Ectodermal cell (in vitro differentiated cells): ENCODE results near the gene MBNL2.
A peak's percentile ranks its signal among the peaks of the same experiment; 100 is the strongest.

Experiments used
- H3K27ac ChIP-seq: 2 replicates; pipeline ENCODE4 v1.7.0; 2013; ENCODE audit warnings: mild to moderate bottlenecking, low read depth, low read length; ENCODE audit not compliant: insufficient read depth, poor library complexity, severe bottlenecking
- H3K27me3 ChIP-seq: 2 replicates; pipeline ENCODE4 v1.7.0; 2013; ENCODE audit warnings: mild to moderate bottlenecking, low read length; ENCODE audit not compliant: insufficient read depth, control insufficient read depth, poor library complexity, severe bottlenecking
- H3K36me3 ChIP-seq: one replicate; pipeline ENCODE4 v1.7.0; 2013; ENCODE audit warnings: low read length; ENCODE audit not compliant: control insufficient read depth, insufficient read depth
- H3K4me1 ChIP-seq: one replicate; pipeline ENCODE4 v1.7.0; 2013; ENCODE audit warnings: low read length; ENCODE audit not compliant: control insufficient read depth, insufficient read depth
- H3K4me3 ChIP-seq: 2 replicates; pipeline ENCODE4 v1.7.0; 2013; ENCODE audit warnings: low read depth, low read length, control low read depth; ENCODE audit not compliant: insufficient read depth
- H3K9me3 ChIP-seq: 2 replicates; pipeline ENCODE4 v1.7.0; 2013; ENCODE audit warnings: mild to moderate bottlenecking, low read length, moderate library complexity; ENCODE audit not compliant: control insufficient read depth
- WGBS, 2 experiments: methylation state at CpG; one replicate each; pipeline ENCODE4 v1.1.7; 2013; ENCODE audit warnings: missing lambda C conversion rate in 2 of 2; 5-methylcytosine and 5-hydroxymethylcytosine counted together

MBNL2 gene

DNA sequence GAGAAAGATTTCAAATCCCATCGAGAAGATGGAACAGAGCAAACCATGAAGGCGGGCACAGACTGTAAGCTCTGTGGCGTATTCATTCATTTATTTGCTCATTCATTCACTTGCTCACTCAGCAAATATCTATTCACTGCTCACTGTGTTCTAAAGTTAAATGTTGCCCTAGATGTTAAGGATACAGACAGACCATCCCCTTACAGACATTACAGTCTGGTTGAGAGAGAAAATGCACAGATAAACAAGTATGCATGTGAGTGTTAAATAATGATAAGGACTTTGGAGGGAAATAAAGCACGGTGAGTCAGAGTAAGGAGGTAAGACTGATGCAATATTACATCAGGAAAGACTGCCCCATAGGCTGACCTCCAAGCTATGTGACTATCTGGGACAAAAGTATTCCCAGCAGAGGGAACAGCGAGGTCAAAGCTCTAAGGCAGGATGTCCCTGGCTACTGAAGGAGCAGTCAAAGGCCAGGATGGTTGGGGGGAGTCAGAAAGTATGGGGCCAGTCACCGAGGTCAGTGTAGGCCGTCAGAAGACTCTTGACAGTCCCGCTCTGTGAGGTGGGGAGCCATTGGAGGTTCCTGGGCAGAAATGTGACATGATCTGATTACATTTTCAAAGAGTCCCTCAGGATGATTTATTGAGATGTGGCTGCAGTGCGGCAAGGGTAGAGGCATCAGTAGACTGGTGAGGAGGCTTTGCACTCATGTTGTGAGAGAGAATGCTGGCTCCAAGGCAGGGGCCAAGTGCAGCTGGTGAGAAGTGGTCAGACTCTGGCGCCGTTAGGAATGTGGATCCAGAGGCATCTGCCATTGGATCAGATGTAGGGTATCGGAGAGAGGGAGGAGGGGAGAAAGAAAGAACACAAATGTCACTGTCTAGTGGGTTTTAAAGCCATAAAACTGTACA, 37.9 kb downstream of the MBNL2 start:
- Histone ChIP-seq H3K9me3 (no peaks in the 10 kb centered on the region), H3K36me3 (no peaks in the 10 kb centered on the region), H3K4me1 (no peaks in the 10 kb centered on the region), H3K27me3 (no peaks in the 10 kb centered on the region), H3K27ac (no peak overlapping the region), H3K4me3 (no peak overlapping the region)
- WGBS, 2 experiments: 92 to 96% methylated on average over 12 of the region's 12 CpGs

DNA sequence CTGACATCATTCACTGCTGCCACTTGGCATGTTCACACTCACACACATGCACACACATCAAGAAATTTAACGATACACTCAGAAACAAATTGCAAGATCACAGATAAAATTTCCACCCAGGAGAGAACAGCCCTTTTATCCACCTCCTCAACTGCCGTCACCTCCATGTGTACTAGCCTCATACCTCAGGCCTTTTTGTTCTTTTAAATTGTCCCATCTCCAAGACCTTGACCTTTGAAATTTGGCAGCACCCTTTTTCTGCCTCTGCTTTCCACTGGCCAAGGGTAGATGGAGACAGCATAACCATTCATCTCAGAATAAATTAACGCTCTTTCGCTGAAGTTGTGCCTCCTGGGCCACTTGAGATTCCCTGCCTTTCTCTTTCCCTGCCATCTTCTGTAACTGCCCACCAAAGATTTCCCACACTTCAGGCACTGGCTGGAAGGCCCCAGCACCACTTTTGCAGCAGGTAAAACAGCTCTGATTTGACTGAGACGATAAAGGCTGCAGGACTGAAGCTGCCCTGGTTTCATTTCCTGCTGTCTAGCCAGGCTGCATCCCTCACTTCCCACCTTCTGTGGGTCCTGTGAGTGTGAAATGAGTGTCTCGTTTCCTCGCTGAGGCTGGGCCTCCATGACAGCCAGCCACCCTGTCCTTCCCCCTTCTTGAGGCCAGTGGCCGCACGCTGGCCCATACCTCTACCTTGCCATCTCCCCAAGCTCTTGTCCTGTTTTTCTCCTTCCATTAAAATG, 39.3 kb downstream of the MBNL2 start:
- H3K9me3 ChIP-seq: no peaks in the 10 kb centered on the region
- H3K27me3 ChIP-seq: no peaks in the 10 kb centered on the region
- 95% methylated on average over 9 of the region's 9 CpGs for WGBS, 2 experiments
- H3K4me3 ChIP-seq: no peak overlapping the region
- peaks cover 4% of the 10 kb centered on the region for H3K4me1 ChIP-seq
- H3K27ac ChIP-seq: no peak overlapping the region
- H3K36me3 ChIP-seq: no peaks in the 10 kb centered on the region

DNA sequence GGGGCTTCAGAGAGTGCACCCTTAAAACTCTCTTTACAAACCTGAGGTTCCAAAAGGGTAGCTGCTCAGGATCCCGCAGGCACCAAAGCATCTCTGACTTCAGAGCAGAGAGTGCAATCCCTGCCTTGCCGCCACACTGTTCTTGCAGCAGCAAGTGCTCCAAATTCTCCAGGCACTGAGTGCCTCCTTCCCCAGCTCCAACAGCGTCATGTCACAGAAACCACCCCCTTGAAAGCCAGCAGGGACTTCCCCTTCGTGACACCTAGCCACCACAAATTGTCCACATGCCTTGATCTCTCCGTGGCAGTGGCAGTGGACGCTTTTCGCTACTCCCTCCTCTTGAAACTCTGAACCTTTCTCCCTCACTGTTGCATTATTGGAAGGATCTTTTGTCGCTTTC, 39.9 kb downstream of the MBNL2 start:
- Histone ChIP-seq H3K27me3 (no peaks in the 10 kb centered on the region), H3K27ac (no peak overlapping the region), H3K4me1 (peaks cover 7% of the 10 kb centered on the region), H3K4me3 (no peak overlapping the region), H3K36me3 (no peaks in the 10 kb centered on the region), H3K9me3 (no peaks in the 10 kb centered on the region)
- WGBS, 2 experiments: 85 to 88% methylated on average over 8 of the region's 8 CpGs

GRCh38 chr13:97263160-97263559, 41.0 kb downstream of the MBNL2 start:
- H3K27me3 ChIP-seq: no peaks in the 10 kb centered on the region
- no peaks in the 10 kb centered on the region for H3K9me3 ChIP-seq
- 94 to 96% methylated on average over 1 of the region's 1 CpG for WGBS, 2 experiments
- no peaks in the 10 kb centered on the region for H3K36me3 ChIP-seq
- H3K27ac ChIP-seq: no peak overlapping the region
- H3K4me3 ChIP-seq: no peak overlapping the region
- peaks cover 15% of the 10 kb centered on the region for H3K4me1 ChIP-seq

DNA sequence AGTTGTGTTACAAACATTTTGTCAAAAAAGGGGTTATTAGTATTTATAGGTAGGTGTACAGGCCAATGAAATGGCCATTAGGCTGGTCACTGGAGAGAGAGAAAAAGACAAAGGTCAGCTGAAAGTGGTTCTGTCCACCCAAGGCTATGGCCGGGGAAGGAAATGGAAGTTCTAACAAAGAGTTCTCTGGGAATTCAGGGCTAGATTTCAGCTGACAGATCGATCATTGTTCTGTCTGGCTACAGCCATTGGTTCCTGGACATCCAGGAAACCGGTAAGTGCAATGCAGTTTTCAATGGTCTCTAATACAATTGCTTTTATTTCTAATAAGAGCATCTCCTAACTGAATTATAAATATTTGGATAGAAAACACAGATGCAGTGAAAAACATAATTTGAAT, 42.5 kb downstream of the MBNL2 start:
- Histone ChIP-seq H3K36me3 (no peaks in the 10 kb centered on the region), H3K27ac (no peak overlapping the region), H3K9me3 (no peaks in the 10 kb centered on the region), H3K4me3 (no peak overlapping the region), H3K27me3 (no peaks in the 10 kb centered on the region), H3K4me1 (peaks cover 15% of the 10 kb centered on the region)
- WGBS, 2 experiments: 93 to 96% methylated on average over 2 to 3 of the region's 3 CpGs

DNA sequence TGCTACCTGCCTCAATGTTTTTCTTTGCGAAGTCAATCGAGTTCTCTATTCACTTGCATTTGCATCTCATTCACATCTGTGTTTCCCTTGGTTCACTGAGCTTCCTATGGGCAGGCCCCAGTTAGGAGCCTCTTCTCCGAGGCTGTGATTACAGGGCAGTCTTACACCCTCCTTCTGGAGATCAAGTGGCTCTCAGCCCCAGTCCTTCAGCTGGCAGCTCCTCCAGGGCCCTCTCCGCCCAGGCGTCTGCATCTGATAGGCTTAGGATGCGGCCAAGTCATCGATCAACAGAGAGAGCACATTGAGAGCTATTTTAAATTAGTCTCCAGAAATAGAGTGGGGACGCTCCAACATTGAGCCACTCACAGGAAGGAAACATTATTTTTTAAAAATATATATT, 44.2 kb downstream of the MBNL2 start:
- Histone ChIP-seq H3K27me3 (no peaks in the 10 kb centered on the region), H3K27ac (no peak overlapping the region), H3K36me3 (no peaks in the 10 kb centered on the region), H3K4me3 (no peak overlapping the region), H3K9me3 (no peaks in the 10 kb centered on the region), H3K4me1 (peaks cover 15% of the 10 kb centered on the region)
- 71 to 75% methylated on average over 7 of the region's 8 CpGs for WGBS, 2 experiments

- no peak overlapping the region for H3K27ac ChIP-seq
- H3K4me1 ChIP-seq: peaks cover 15% of the 10 kb centered on the region
- no peaks in the 10 kb centered on the region for H3K27me3 ChIP-seq
- H3K36me3 ChIP-seq: no peaks in the 10 kb centered on the region
- H3K4me3 ChIP-seq: no peak overlapping the region
- no peaks in the 10 kb centered on the region for H3K9me3 ChIP-seq
- WGBS, 2 experiments: 75 to 80% methylated on average over 7 of the region's 8 CpGs
Observed at GRCh38 chr13:97266772-97267417, 44.8 kb downstream of the MBNL2 start.

DNA sequence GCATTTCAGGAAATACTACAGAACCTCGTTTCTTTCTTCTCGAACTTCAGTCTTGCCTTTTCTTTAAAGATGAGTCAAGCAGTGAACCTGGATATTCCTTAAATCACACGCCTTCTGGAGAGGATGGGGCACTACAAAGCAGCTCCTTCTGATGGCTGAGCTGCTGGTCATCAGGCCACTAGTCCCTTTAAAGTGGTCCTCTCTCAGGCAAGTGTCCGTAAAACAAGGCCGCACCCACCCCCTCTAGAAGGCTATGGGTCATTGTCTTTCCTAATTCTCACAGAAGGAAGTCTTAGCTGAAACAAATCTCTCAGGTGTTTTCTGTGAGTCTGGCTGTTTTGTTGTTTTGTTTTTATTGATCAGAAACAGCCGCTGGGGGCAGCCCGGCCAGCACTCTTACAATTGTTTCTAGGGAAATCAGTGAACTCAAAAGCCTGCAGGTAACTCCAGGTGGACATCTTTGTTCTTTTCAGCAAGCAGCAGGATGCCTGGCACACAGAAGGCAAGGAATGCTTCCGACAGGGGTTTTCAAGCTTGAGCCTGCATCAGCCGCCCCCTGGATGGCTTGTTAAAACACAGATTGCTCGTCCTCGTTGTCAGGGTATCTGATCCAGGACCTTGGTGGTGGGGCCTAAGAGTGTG, 45.4 kb downstream of the MBNL2 start:
- H3K27me3 ChIP-seq: no peaks in the 10 kb centered on the region
- H3K4me1 ChIP-seq: peaks cover 15% of the 10 kb centered on the region
- H3K27ac ChIP-seq: peak overlapping the region; percentile 11
- no peaks in the 10 kb centered on the region for H3K36me3 ChIP-seq
- 38 to 41% methylated on average over 11 of the region's 11 CpGs for WGBS, 2 experiments
- H3K4me3 ChIP-seq: no peak overlapping the region
- H3K9me3 ChIP-seq: no peaks in the 10 kb centered on the region

DNA sequence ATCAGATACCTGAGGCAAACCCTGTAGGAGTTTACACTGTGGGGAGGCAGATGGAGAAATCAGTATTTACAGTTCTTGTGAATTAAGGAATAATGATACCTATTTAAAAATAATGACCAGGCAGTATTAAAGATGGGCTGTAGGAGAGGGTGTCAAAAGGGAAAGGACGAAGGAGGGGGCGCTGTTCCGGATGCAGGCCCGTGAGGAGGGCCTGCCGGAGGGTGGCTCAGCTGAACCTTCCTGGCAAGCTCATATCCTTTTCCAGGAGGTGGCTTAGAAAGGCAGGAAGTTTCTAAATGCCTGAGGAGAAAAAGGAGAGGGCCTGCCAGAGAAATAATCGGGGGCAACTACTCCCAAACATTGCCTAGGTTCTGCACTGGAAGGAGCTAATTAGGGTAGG, 46.6 kb downstream of the MBNL2 start:
- no peak overlapping the region for H3K4me3 ChIP-seq
- H3K9me3 ChIP-seq: no peaks in the 10 kb centered on the region
- no peaks in the 10 kb centered on the region for H3K27me3 ChIP-seq
- no peak overlapping the region for H3K27ac ChIP-seq
- no peaks in the 10 kb centered on the region for H3K36me3 ChIP-seq
- H3K4me1 ChIP-seq: peaks cover 15% of the 10 kb centered on the region
- 81 to 86% methylated on average over 6 of the region's 6 CpGs for WGBS, 2 experiments
